CD4-positive, alpha-beta memory T cell (primary cell): ENCODE measurements around the gene ZDHHC8. TPM values are rescaled to one million over a fixed set of nuclear protein-coding genes. Genes with fewer than 3 reads are reported as not detected.
A peak's percentile ranks its signal among the peaks of the same experiment; 100 is the strongest.

Experiments used
- CTCF ChIA-PET: fragments of 350-600 bp; sonication (Branson Sonifier 250); formaldehyde crosslinking; loops from one replicate; lab custom pipeline; 2021; ENCODE audit warnings: inconsistent platforms; ENCODE audit not compliant: partially characterized antibody; lab: Charles Lee
- POLR2A ChIA-PET: fragments of 350-600 bp; sonication (Branson Sonifier 250); formaldehyde crosslinking; loops from one replicate; lab custom pipeline; 2021; ENCODE audit not compliant: partially characterized antibody; lab: Charles Lee
- DNase-seq, 5 donors: peaks; one replicate each; pipeline versions ENCODE4 v3.0.0 to v3.0.0-alpha.2; 2020 to 2022; ENCODE audit warnings: mixed read lengths in 1 of 5
- H3K27ac ChIP-seq: one replicate; pipeline ENCODE4 v1.7.0; 2013; ENCODE audit warnings: low read depth, low read length
- H3K27me3 ChIP-seq: 2 replicates; pipeline ENCODE4 v1.7.0; 2013; ENCODE audit warnings: mild to moderate bottlenecking, low read length, moderate library complexity; ENCODE audit not compliant: insufficient read depth
- H3K36me3 ChIP-seq: 2 replicates; pipeline ENCODE4 v1.7.0; 2013; ENCODE audit warnings: mild to moderate bottlenecking, low read length, moderate library complexity; ENCODE audit not compliant: insufficient read depth
- H3K4me1 ChIP-seq: 2 replicates; pipeline ENCODE4 v1.7.0; 2013; ENCODE audit warnings: mild to moderate bottlenecking, low read length, moderate library complexity; ENCODE audit not compliant: insufficient read depth
- H3K4me3 ChIP-seq, 2 donors: one replicate each; pipeline ENCODE4 v1.7.0; 2013; ENCODE audit warnings: low read length in 2 of 2, mild to moderate bottlenecking in 1 of 2
- H3K9me3 ChIP-seq, 2 donors: one replicate each; pipeline ENCODE4 v1.7.0; 2013; ENCODE audit warnings: low read length in 2 of 2, control low read depth in 1 of 2; ENCODE audit not compliant: control insufficient read depth in 1 of 2
- H3K27ac Mint-ChIP-seq, 7 donors: one replicate each; pipeline ENCODE4 v1.8.0; 2020 to 2021; ENCODE audit warnings: mixed read lengths in 7 of 7, mild to moderate bottlenecking in 6 of 7, inconsistent platforms in 3 of 7, moderate library complexity in 3 of 7
- H3K27me3 Mint-ChIP-seq, 2 donors: one replicate each; pipeline ENCODE4 v1.8.0; 2020 to 2021; ENCODE audit warnings: mixed read lengths in 2 of 2
- H3K36me3 Mint-ChIP-seq, 2 donors: one replicate each; pipeline ENCODE4 v1.8.0; 2020 to 2021; ENCODE audit warnings: mixed read lengths in 2 of 2, inconsistent platforms in 1 of 2, mild to moderate bottlenecking in 1 of 2
- H3K4me1 Mint-ChIP-seq, 4 donors: one replicate each; pipeline ENCODE4 v1.8.0; 2020 to 2021; ENCODE audit warnings: mixed read lengths in 4 of 4, mild to moderate bottlenecking in 1 of 4
- H3K4me3 Mint-ChIP-seq, 8 donors: one replicate each; pipeline ENCODE4 v1.8.0; 2020 to 2021; ENCODE audit warnings: mixed read lengths in 8 of 8, mild to moderate bottlenecking in 7 of 8, moderate library complexity in 6 of 8, inconsistent platforms in 3 of 8
- H3K9me3 Mint-ChIP-seq, 8 donors: one replicate each; pipeline ENCODE4 v1.8.0; 2020 to 2021; ENCODE audit warnings: mixed read lengths in 8 of 8, mild to moderate bottlenecking in 5 of 8, inconsistent platforms in 3 of 8, moderate library complexity in 1 of 8
- intact Hi-C: fragments of 100-400 bp; cut with micrococcal nuclease; formaldehyde crosslinking; loops from one replicate; pipeline ENCODE4 v1.15.1; 2023
- polyA plus RNA-seq, 2 donors: library from polyadenylated mRNA; unstranded; fragments of 300-500 nt; fragmentation: Illumina TruSeq; gene quantifications; one replicate each; pipeline ENCODE4 v1.2.3, GENCODE V29; 2021
- total RNA-seq, 2 experiments: library from RNA; stranded (reverse); gene quantifications; one replicate each; pipeline ENCODE4 v1.2.3, GENCODE V29; 2021

ZDHHC8 gene
- total and polyA plus RNA-seq, 4 experiments from 2014 or later: 1.0 to 81.7 (median 43.5) TPM

- POLR2A ChIA-PET: no interaction called here
- Histone ChIP-seq H3K27me3 (no peaks in the 10 kb centered on the region), H3K4me1 (peaks cover 48% of the 10 kb centered on the region), H3K4me3 (no peak overlapping the region), H3K27ac (no peak overlapping the region), H3K36me3 (peaks cover 62% of the 10 kb centered on the region), H3K9me3 (no peaks in the 10 kb centered on the region)
- Mint-ChIP-seq H3K27me3 (no peaks in the 10 kb centered on the region), H3K9me3 (no peaks in the 10 kb centered on the region), H3K36me3 (peaks cover 55 to 61% of the 10 kb centered on the region in 2 donors), H3K4me3 (no peak overlapping the region), H3K4me1 (peaks cover 26 to 60% (median 44%) of the 10 kb centered on the region in 4 donors), H3K27ac (no peak overlapping the region)
- DNase-seq: no peak
- CTCF ChIA-PET: no interaction called here
- intact Hi-C loops: no loop called here
Observed at GRCh38 chr22:20086763-20087162, 44.8 kb upstream of the ZDHHC8 start.

GRCh38 chr22:20087319-20088262, 44.0 kb upstream of the ZDHHC8 start:
- peaks cover 24 to 55% (median 41%) of the 10 kb centered on the region in 4 donors for H3K4me1 Mint-ChIP-seq
- Histone ChIP-seq H3K36me3 (peaks cover 67% of the 10 kb centered on the region), H3K9me3 (no peaks in the 10 kb centered on the region), H3K4me1 (peaks cover 43% of the 10 kb centered on the region), H3K27me3 (no peaks in the 10 kb centered on the region), H3K27ac (no peak overlapping the region), H3K4me3 (no peak overlapping the region)
- peaks cover 56 to 66% of the 10 kb centered on the region in 2 donors for H3K36me3 Mint-ChIP-seq
- H3K4me3 Mint-ChIP-seq: peak overlapping the region in 2 of 8 donors; percentile 29 to 41
- no peaks in the 10 kb centered on the region for H3K9me3 Mint-ChIP-seq
- CTCF ChIA-PET: no interaction called here
- DNase-seq: no peak
- H3K27me3 Mint-ChIP-seq: no peaks in the 10 kb centered on the region
- peak overlapping the region in 5 of 7 donors; percentile 5 to 56 (median 31) for H3K27ac Mint-ChIP-seq
- intact Hi-C loops: no loop called here
- POLR2A ChIA-PET: no interaction called here

- peaks cover 56 to 61% of the 10 kb centered on the region in 2 donors for H3K36me3 Mint-ChIP-seq
- H3K4me1 Mint-ChIP-seq: peaks cover 17 to 49% (median 35%) of the 10 kb centered on the region in 4 donors
- CTCF ChIA-PET: no interaction called here
- H3K27me3 Mint-ChIP-seq: no peaks in the 10 kb centered on the region
- POLR2A ChIA-PET: no interaction called here
- no peaks in the 10 kb centered on the region for H3K27me3 ChIP-seq
- H3K4me3 Mint-ChIP-seq: no peak overlapping the region
- no peaks in the 10 kb centered on the region for H3K9me3 ChIP-seq
- peaks cover 69% of the 10 kb centered on the region for H3K36me3 ChIP-seq
- H3K4me1 ChIP-seq: peaks cover 36% of the 10 kb centered on the region
- H3K27ac ChIP-seq: no peak overlapping the region
- H3K4me3 ChIP-seq: no peak overlapping the region
- intact Hi-C loops: no loop called here
- DNase-seq: no peak
- no peak overlapping the region for H3K27ac Mint-ChIP-seq
- H3K9me3 Mint-ChIP-seq: no peaks in the 10 kb centered on the region
Observed at GRCh38 chr22:20088263-20088648, 43.3 kb upstream of the ZDHHC8 start.

GRCh38 chr22:20089226-20089976, 42.2 kb upstream of the ZDHHC8 start:
- CTCF ChIA-PET: no interaction called here
- Mint-ChIP-seq H3K4me3 (no peak overlapping the region), H3K27ac (peak overlapping the region in 2 of 7 donors; percentile 36 to 72), H3K36me3 (peaks cover 60 to 69% of the 10 kb centered on the region in 2 donors), H3K9me3 (no peaks in the 10 kb centered on the region), H3K4me1 (peaks cover 9 to 43% (median 29%) of the 10 kb centered on the region in 4 donors), H3K27me3 (no peaks in the 10 kb centered on the region)
- H3K27me3 ChIP-seq: no peaks in the 10 kb centered on the region
- intact Hi-C loops: no loop called here
- no peak overlapping the region for H3K27ac ChIP-seq
- POLR2A ChIA-PET: interaction anchor here (1.2 kb wide), 1 partner anchor 68 kb away, joined by 4 read pairs; the partner anchor contains the start of gene TANGO2
- peaks cover 25% of the 10 kb centered on the region for H3K4me1 ChIP-seq
- H3K4me3 ChIP-seq: no peak overlapping the region
- DNase-seq: no peak
- peaks cover 79% of the 10 kb centered on the region for H3K36me3 ChIP-seq
- H3K9me3 ChIP-seq: no peaks in the 10 kb centered on the region

GRCh38 chr22:20089977-20090729, 41.5 kb upstream of the ZDHHC8 start:
- no peak overlapping the region for H3K4me3 ChIP-seq
- peaks cover 87% of the 10 kb centered on the region for H3K36me3 ChIP-seq
- Mint-ChIP-seq H3K4me3 (peak overlapping the region in 1 of 8 donors; percentile 61), H3K27me3 (no peaks in the 10 kb centered on the region), H3K36me3 (peaks cover 61 to 70% of the 10 kb centered on the region in 2 donors), H3K4me1 (peaks cover 6 to 37% (median 24%) of the 10 kb centered on the region in 4 donors), H3K9me3 (no peaks in the 10 kb centered on the region), H3K27ac (peak overlapping the region in 4 of 7 donors; percentile 16 to 83 (median 74))
- H3K27me3 ChIP-seq: no peaks in the 10 kb centered on the region
- intact Hi-C loops: no loop called here
- H3K27ac ChIP-seq: no peak overlapping the region
- POLR2A ChIA-PET: no interaction called here
- H3K4me1 ChIP-seq: peaks cover 17% of the 10 kb centered on the region
- CTCF ChIA-PET: no interaction called here
- no peak for DNase-seq
- H3K9me3 ChIP-seq: no peaks in the 10 kb centered on the region

GRCh38 chr22:20090730-20091240, 40.8 kb upstream of the ZDHHC8 start:
- H3K9me3 ChIP-seq: no peaks in the 10 kb centered on the region
- H3K36me3 ChIP-seq: peaks cover 89% of the 10 kb centered on the region
- peaks cover 17% of the 10 kb centered on the region for H3K4me1 ChIP-seq
- no peak overlapping the region for H3K27ac ChIP-seq
- H3K36me3 Mint-ChIP-seq: peaks cover 62 to 73% of the 10 kb centered on the region in 2 donors
- intact Hi-C loops: no loop called here
- H3K27me3 Mint-ChIP-seq: no peaks in the 10 kb centered on the region
- ChIA-PET POLR2A (interaction anchor here (0.7 to 1.4 kb wide), 2 partner anchors 10 to 20 kb away, joined by 3 to 4 read pairs; no protein-coding TSS in a partner anchor), CTCF (no interaction called here)
- no peak overlapping the region for H3K4me3 ChIP-seq
- DNase-seq: no peak
- no peaks in the 10 kb centered on the region for H3K27me3 ChIP-seq
- peaks cover 6 to 37% (median 26%) of the 10 kb centered on the region in 4 donors for H3K4me1 Mint-ChIP-seq
- no peaks in the 10 kb centered on the region for H3K9me3 Mint-ChIP-seq
- H3K4me3 Mint-ChIP-seq: peak overlapping the region in 4 of 8 donors; percentile 44 to 73 (median 51)
- H3K27ac Mint-ChIP-seq: peak overlapping the region; percentile 16 to 83 (median 70)
